Measurements from ENCODE around the gene FAM107B. TPM values are rescaled to one million over a fixed set of nuclear protein-coding genes. Genes with fewer than 3 reads are reported as not detected.

The FAM107B gene
- total and polyA plus RNA-seq, 10 of the 15 experiments (the other 5 are each of a cell fraction or from before 2014, with no cell fraction given): 22.9 to 162 (median 86.6) TPM

DNA sequence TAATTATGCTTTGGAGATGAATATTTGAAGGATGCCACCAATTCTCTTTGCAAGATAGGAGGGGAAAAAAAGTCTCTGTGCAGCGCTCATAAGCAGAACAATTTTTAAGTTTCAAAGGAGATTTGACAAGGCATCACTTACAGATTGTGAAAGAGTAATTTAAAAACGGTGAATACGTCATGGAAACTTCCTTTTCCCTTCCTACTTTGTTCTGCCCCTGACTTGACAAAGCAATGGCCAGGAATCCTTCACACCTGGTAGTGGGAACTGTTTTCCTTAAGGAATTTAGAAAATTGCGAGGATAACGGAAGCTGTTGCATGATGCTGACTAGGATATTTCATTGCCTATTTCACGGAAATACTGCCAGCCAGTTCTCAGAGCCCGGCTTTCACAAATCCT lies 16.7 kb downstream of the FAM107B start (continued):
- TF ChIP-seq ZBTB40 (IDR thresholded peaks at IDR 0.05; ENCODE audit: borderline replicate concordance) (no peak), EGR1 (IDR thresholded peaks at IDR 0.05; ENCODE audit: borderline replicate concordance in 1 of 2, low read depth in 2 of 2, low read length in 2 of 2) (no peak), POLR2AphosphoS2 (IDR thresholded peaks at IDR 0.05; ENCODE audit: low read depth, low read length) (no peak), RAD51 (IDR thresholded peaks at IDR 0.05) (no peak), MXI1 (IDR thresholded peaks at IDR 0.05; ENCODE audit: low read depth, low read length) (no peak)
- TF ChIP-seq, protein P1, sequence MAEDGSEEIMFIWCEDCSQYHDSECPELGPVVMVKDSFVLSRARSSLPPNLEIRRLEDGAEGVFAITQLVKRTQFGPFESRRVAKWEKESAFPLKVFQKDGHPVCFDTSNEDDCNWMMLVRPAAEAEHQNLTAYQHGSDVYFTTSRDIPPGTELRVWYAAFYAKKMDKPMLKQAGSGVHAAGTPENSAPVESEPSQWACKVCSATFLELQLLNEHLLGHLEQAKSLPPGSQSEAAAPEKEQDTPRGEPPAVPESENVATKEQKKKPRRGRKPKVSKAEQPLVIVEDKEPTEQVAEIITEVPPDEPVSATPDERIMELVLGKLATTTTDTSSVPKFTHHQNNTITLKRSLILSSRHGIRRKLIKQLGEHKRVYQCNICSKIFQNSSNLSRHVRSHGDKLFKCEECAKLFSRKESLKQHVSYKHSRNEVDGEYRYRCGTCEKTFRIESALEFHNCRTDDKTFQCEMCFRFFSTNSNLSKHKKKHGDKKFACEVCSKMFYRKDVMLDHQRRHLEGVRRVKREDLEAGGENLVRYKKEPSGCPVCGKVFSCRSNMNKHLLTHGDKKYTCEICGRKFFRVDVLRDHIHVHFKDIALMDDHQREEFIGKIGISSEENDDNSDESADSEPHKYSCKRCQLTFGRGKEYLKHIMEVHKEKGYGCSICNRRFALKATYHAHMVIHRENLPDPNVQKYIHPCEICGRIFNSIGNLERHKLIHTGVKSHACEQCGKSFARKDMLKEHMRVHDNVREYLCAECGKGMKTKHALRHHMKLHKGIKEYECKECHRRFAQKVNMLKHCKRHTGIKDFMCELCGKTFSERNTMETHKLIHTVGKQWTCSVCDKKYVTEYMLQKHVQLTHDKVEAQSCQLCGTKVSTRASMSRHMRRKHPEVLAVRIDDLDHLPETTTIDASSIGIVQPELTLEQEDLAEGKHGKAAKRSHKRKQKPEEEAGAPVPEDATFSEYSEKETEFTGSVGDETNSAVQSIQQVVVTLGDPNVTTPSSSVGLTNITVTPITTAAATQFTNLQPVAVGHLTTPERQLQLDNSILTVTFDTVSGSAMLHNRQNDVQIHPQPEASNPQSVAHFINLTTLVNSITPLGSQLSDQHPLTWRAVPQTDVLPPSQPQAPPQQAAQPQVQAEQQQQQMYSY (CRISPR knock-in tag; IDR thresholded peaks at IDR 0.05): no peak
- TF ChIP-seq, protein P2, sequence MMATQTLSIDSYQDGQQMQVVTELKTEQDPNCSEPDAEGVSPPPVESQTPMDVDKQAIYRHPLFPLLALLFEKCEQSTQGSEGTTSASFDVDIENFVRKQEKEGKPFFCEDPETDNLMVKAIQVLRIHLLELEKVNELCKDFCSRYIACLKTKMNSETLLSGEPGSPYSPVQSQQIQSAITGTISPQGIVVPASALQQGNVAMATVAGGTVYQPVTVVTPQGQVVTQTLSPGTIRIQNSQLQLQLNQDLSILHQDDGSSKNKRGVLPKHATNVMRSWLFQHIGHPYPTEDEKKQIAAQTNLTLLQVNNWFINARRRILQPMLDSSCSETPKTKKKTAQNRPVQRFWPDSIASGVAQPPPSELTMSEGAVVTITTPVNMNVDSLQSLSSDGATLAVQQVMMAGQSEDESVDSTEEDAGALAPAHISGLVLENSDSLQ (IDR thresholded peaks at IDR 0.05): no peak

Data from GM12878 (cell line).